IMR-90 (cell line): ENCODE results near the gene NDUFA7. TPM values are rescaled to one million over a fixed set of nuclear protein-coding genes. Genes with fewer than 3 reads are reported as not detected.

Experiments used
- ATAC-seq: fragments of 200-7000 bp; cut with Tn5 transposase; 2 replicates; pipeline ENCODE4 v1.9.1; 2020; ENCODE audit warnings: low read depth, mild to moderate bottlenecking, moderate library complexity
- BruUV-seq: library from RNA; stranded (reverse); fragments of 400-500 nt; replicated peaks from 2 replicates; lab custom pipeline; 2021; lab: Mats Ljungman, UMichigan
- CTCF ChIA-PET: fragments of 300-600 bp; formaldehyde crosslinking; extraction: SDS; loops from one replicate; lab custom pipeline; 2021; ENCODE audit warnings: antibody characterized with exemption; lab: Yijun Ruan, JAX
- POLR2A ChIA-PET: fragments of 300-600 bp; sonication (Branson Sonifier 250); formaldehyde crosslinking; loops from one replicate; lab custom pipeline; 2022; ENCODE audit warnings: antibody characterized with exemption; ENCODE audit not compliant: unreplicated experiment; lab: Charles Lee
- DNase-seq: peaks from one replicate; pipeline ENCODE4 v3.0.0; 2013
- H2AFZ ChIP-seq: replicated peaks from 2 replicates; pipeline ENCODE3; 2013; ENCODE audit warnings: low read length, mild to moderate bottlenecking; ENCODE audit not compliant: poor library complexity
- H2AK5ac ChIP-seq: 2 replicates; pipeline ENCODE4 v1.6.1; 2013; ENCODE audit warnings: low read depth, low read length, inconsistent platforms
- H2AK9ac ChIP-seq: replicated peaks from 2 replicates; pipeline ENCODE3; 2013; ENCODE audit warnings: mild to moderate bottlenecking, low read depth, low read length, moderate library complexity; ENCODE audit not compliant: poor library complexity
- H2BK120ac ChIP-seq: 2 replicates; pipeline ENCODE4 v1.6.1; 2013; ENCODE audit warnings: low read depth, low read length, inconsistent platforms
- H2BK15ac ChIP-seq: 3 replicates; pipeline ENCODE4 v1.6.1; 2013; ENCODE audit warnings: low read depth, low read length, inconsistent platforms
- H2BK20ac ChIP-seq: 2 replicates; pipeline ENCODE4 v1.6.1; 2013; ENCODE audit warnings: low read depth, mild to moderate bottlenecking, inconsistent platforms, low read length, moderate library complexity
- H2BK5ac ChIP-seq: 2 replicates; pipeline ENCODE4 v1.6.1; 2013; ENCODE audit warnings: mild to moderate bottlenecking, low read depth, low read length, inconsistent platforms; ENCODE audit not compliant: poor library complexity, severe bottlenecking
- H3K14ac ChIP-seq: replicated peaks from 2 replicates; pipeline ENCODE4 v1.6.1; 2013; ENCODE audit warnings: low read depth, low read length, inconsistent platforms
- H3K18ac ChIP-seq: 2 replicates; pipeline ENCODE4 v1.6.1; 2013; ENCODE audit warnings: low read depth, low read length, control low read depth
- H3K23ac ChIP-seq: 2 replicates; pipeline ENCODE4 v1.6.1; 2013; ENCODE audit warnings: low read depth, low read length, inconsistent platforms
- H3K27ac ChIP-seq: 2 replicates; pipeline ENCODE4 v1.5.1; 2013; ENCODE audit warnings: mild to moderate bottlenecking, control low read depth, low read length; ENCODE audit not compliant: insufficient read depth
- H3K27me3 ChIP-seq: 2 replicates; pipeline ENCODE4 v1.6.1; 2013; ENCODE audit warnings: low read length; ENCODE audit not compliant: control insufficient read depth, insufficient read depth
- H3K36me3 ChIP-seq: 2 replicates; pipeline ENCODE4 v1.6.1; 2013; ENCODE audit warnings: low read length, mixed read lengths; ENCODE audit not compliant: control insufficient read depth, insufficient read depth
- H3K4ac ChIP-seq: 2 replicates; pipeline ENCODE4 v1.6.1; 2013; ENCODE audit warnings: low read depth, low read length, inconsistent platforms
- H3K4me1 ChIP-seq: 2 replicates; pipeline ENCODE4 v1.6.1; 2013; ENCODE audit warnings: low read length, mixed read lengths; ENCODE audit not compliant: control insufficient read depth, insufficient read depth
- H3K4me2 ChIP-seq: 2 replicates; pipeline ENCODE4 v1.6.1; 2013; ENCODE audit warnings: low read depth, mild to moderate bottlenecking, control low read depth, low read length, moderate library complexity
- H3K4me3 ChIP-seq: 2 replicates; pipeline ENCODE4 v1.5.1; 2013; ENCODE audit warnings: low read depth, mild to moderate bottlenecking, control low read depth, low read length, moderate library complexity; ENCODE audit not compliant: insufficient read depth
- H3K56ac ChIP-seq: 2 replicates; pipeline ENCODE4 v1.6.1; 2013; ENCODE audit warnings: low read length, inconsistent platforms; ENCODE audit not compliant: insufficient read depth; ENCODE audit errors: extremely low read depth
- H3K79me1 ChIP-seq, 2 experiments: 2 replicates each; pipeline ENCODE4 v1.6.1; 2013; ENCODE audit warnings: low read length in 2 of 2, inconsistent platforms in 1 of 2, low read depth in 1 of 2
- H3K9ac ChIP-seq: 2 replicates; pipeline ENCODE4 v1.6.1; 2013; ENCODE audit warnings: low read depth, low read length, control low read depth
- H3K9me1 ChIP-seq: 2 replicates; pipeline ENCODE4 v1.6.1; 2013; ENCODE audit warnings: low read length, inconsistent platforms; ENCODE audit not compliant: insufficient read depth
- H3K9me3 ChIP-seq: 2 replicates; pipeline ENCODE4 v1.6.1; 2013; ENCODE audit warnings: low read length; ENCODE audit not compliant: control insufficient read depth, insufficient read depth
- H4K20me1 ChIP-seq: 2 replicates; pipeline ENCODE4 v1.6.1; 2013; ENCODE audit warnings: low read length, inconsistent platforms; ENCODE audit not compliant: insufficient read depth
- H4K5ac ChIP-seq: 2 replicates; pipeline ENCODE4 v1.6.1; 2013; ENCODE audit warnings: mild to moderate bottlenecking, low read depth, low read length, control low read depth
- H4K8ac ChIP-seq, 2 experiments: 2 replicates each; pipeline ENCODE4 v1.6.1; 2013; ENCODE audit warnings: low read depth in 2 of 2, low read length in 2 of 2, control low read depth in 1 of 2, inconsistent platforms in 1 of 2
- H4K91ac ChIP-seq: 2 replicates; pipeline ENCODE4 v1.6.1; 2013; ENCODE audit warnings: low read depth, low read length, inconsistent platforms; ENCODE audit not compliant: insufficient read depth
- BHLHE40 ChIP-seq: fragments of 150-350 bp; IDR thresholded peaks from 2 replicates; pipeline ENCODE4 v1.6.1; 2016; ENCODE audit warnings: mild to moderate bottlenecking, low read depth, low read length
- CEBPB ChIP-seq: IDR thresholded peaks from 2 replicates; pipeline ENCODE4 v1.6.1; 2012; ENCODE audit warnings: low read depth, low read length, improper control_type of control experiment
- CHD1 ChIP-seq: IDR thresholded peaks from 2 replicates; pipeline ENCODE4 v1.6.1; 2012; ENCODE audit warnings: low read depth, low read length, improper control_type of control experiment
- CTCF ChIP-seq: conservative IDR thresholded peaks from 2 replicates; pipeline ENCODE4 v1.5.1; 2012; ENCODE audit warnings: mild to moderate bottlenecking, low read depth, low read length, improper control_type of control experiment
- ELK1 ChIP-seq: fragments of 150-350 bp; IDR thresholded peaks from 2 replicates; pipeline ENCODE4 v1.6.1; 2016; ENCODE audit warnings: low read depth, mild to moderate bottlenecking, low read length, moderate library complexity, borderline replicate concordance
- FOS ChIP-seq: fragments of 150-350 bp; IDR thresholded peaks from 2 replicates; pipeline ENCODE4 v1.6.1; 2016; ENCODE audit warnings: low read depth, low read length
- MAZ ChIP-seq: IDR thresholded peaks from 2 replicates; pipeline ENCODE4 v1.6.1; 2012; ENCODE audit warnings: low read depth, mild to moderate bottlenecking, low read length, improper control_type of control experiment, moderate library complexity, borderline replicate concordance
- MXI1 ChIP-seq: IDR thresholded peaks from 2 replicates; pipeline ENCODE4 v1.6.1; 2012; ENCODE audit warnings: low read depth, mild to moderate bottlenecking, low read length, moderate library complexity, borderline replicate concordance
- NFE2L2 ChIP-seq: fragments of 150-350 bp; IDR thresholded peaks from 2 replicates; pipeline ENCODE4 v1.6.1; 2016; ENCODE audit warnings: low read depth, mild to moderate bottlenecking, low read length
- RAD21 ChIP-seq: IDR thresholded peaks from 2 replicates; pipeline ENCODE4 v1.6.1; 2012; ENCODE audit warnings: low read length, improper control_type of control experiment
- RCOR1 ChIP-seq: IDR thresholded peaks from 2 replicates; pipeline ENCODE4 v1.6.1; 2012; ENCODE audit warnings: mild to moderate bottlenecking, low read length, improper control_type of control experiment; ENCODE audit not compliant: insufficient replicate concordance
- RFX5 ChIP-seq: IDR thresholded peaks from 2 replicates; pipeline ENCODE4 v1.8.0; 2012; ENCODE audit warnings: low read depth, mild to moderate bottlenecking, low read length, moderate library complexity
- SMC3 ChIP-seq: fragments of 150-350 bp; IDR thresholded peaks from 2 replicates; pipeline ENCODE4 v1.6.1; 2016; ENCODE audit warnings: low read depth, mild to moderate bottlenecking, antibody characterized with exemption, low read length, moderate library complexity
- USF2 ChIP-seq: fragments of 150-350 bp; IDR thresholded peaks from 2 replicates; pipeline ENCODE4 v1.6.1; 2017; ENCODE audit warnings: mild to moderate bottlenecking, antibody characterized with exemption, low read length, low read depth
- WGBS, 2 experiments: methylation state at CpG; one replicate each; pipeline versions ENCODE4 v1.1.5 to v1.1.7; 2013; ENCODE audit warnings: missing lambda C conversion rate in 2 of 2; ENCODE audit not compliant: insufficient read length in 1 of 2; ENCODE audit errors: extremely low coverage in 2 of 2; 5-methylcytosine and 5-hydroxymethylcytosine counted together
- dilution Hi-C: fragments of 300-500 bp; cut with HindIII; formaldehyde crosslinking; loops from one replicate; pipeline ENCODE4 v1.14.3; 2018; ENCODE audit warnings: low sequenced_read_pairs; ENCODE audit not compliant: unreplicated experiment
- in situ Hi-C: fragments of 300-500 bp; cut with MboI; formaldehyde crosslinking; loops from 3 replicates; pipeline ENCODE4 v1.14.3; 2019; ENCODE audit warnings: low sequenced_read_pairs, inconsistent platforms, mixed read lengths
- intact Hi-C: fragments of 100-400 bp; cut with micrococcal nuclease; formaldehyde crosslinking; loops from 2 replicates; pipeline ENCODE4 v1.10.0; 2022
- polyA plus RNA-seq, 3 experiments: library from polyadenylated mRNA; depleted of rRNA; stranded (reverse); fragments of >200 nt; gene quantifications; 2 replicates each; pipeline ENCODE4 v1.2.3, GENCODE V29; 2012; ENCODE audit warnings: low replicate concordance in 1 of 3
- total RNA-seq: library from RNA; depleted of rRNA; stranded (reverse); fragments of >200 nt; gene quantifications from 2 replicates; pipeline ENCODE4 v1.2.3, GENCODE V29; 2012

Gene NDUFA7
- total and polyA plus RNA-seq, 2 of the 4 experiments (the other 2 are of a cell fraction), result 20.6 to 50.7 TPM

- in situ Hi-C loops (no loop called here), intact Hi-C loops (no loop called here), dilution Hi-C loops (no loop called here)
- H2BK15ac ChIP-seq, result no peak overlapping the region
- no peak overlapping the region for H3K4me3 ChIP-seq
- no peak overlapping the region for H3K4me2 ChIP-seq
- H4K20me1 ChIP-seq, result no peaks in the 10 kb centered on the region
- no peaks in the 10 kb centered on the region for H3K79me1 ChIP-seq
- H2BK20ac ChIP-seq, result no peak overlapping the region
- no peak overlapping the region for H2BK120ac ChIP-seq
- H3K4me1 ChIP-seq, result no peaks in the 10 kb centered on the region
- H3K14ac ChIP-seq, result no peak overlapping the region
- no peak overlapping the region for H3K23ac ChIP-seq
- 13% methylated on average over 28 of the region's 52 CpGs; no CpG with 5 or more reads in 1 of the 2 experiments for WGBS, 2 experiments
- no peak overlapping the region for H2BK5ac ChIP-seq
- DNase-seq (no peak), ATAC-seq (no peak)
- H3K18ac ChIP-seq, result no peak overlapping the region
- H4K5ac ChIP-seq, result no peak overlapping the region
- no peak overlapping the region for H3K27ac ChIP-seq
- H3K27me3 ChIP-seq, result peaks cover 45% of the 10 kb centered on the region
- H2AK9ac ChIP-seq, result no peak overlapping the region
- H3K56ac ChIP-seq, result no peak overlapping the region
- ChIA-PET CTCF (no interaction called here), POLR2A (no interaction called here)
- peak overlapping the region; percentile 49 for H2AFZ ChIP-seq
- no peaks in the 10 kb centered on the region for H3K9me1 ChIP-seq
- TF ChIP-seq RAD21, result no peak
- TF ChIP-seq USF2, result no peak
- TF ChIP-seq MXI1, result no peak
- no peak for TF ChIP-seq BHLHE40
- TF ChIP-seq RCOR1, result no peak
- no peak for TF ChIP-seq MAZ
- TF ChIP-seq NFE2L2, result no peak
- no peak for TF ChIP-seq CEBPB
- TF ChIP-seq CTCF, result no peak
- TF ChIP-seq SMC3, result no peak
- TF ChIP-seq ELK1, result no peak
- TF ChIP-seq RFX5, result no peak
- TF ChIP-seq FOS, result no peak
- no peak for TF ChIP-seq CHD1
- no peaks in the 10 kb centered on the region for H3K36me3 ChIP-seq
- no peaks in the 10 kb centered on the region for H3K9me3 ChIP-seq
- no peak overlapping the region for H4K8ac ChIP-seq
- BruUV-seq, result no TSS peak
- H4K91ac ChIP-seq, result no peak overlapping the region
- H2AK5ac ChIP-seq, result no peak overlapping the region
- no peak overlapping the region for H3K9ac ChIP-seq
- H3K4ac ChIP-seq, result no peak overlapping the region
Observed at GRCh38 chr19:8332976-8333766, 12.0 kb upstream of the NDUFA7 start.
